A549 (cell line): ENCODE measurements around the gene ZDHHC1. TPM values are rescaled to one million over a fixed set of nuclear protein-coding genes. Genes with fewer than 3 reads are reported as not detected.

Experiments
- ATAC-seq, 2 experiments: fragments of 200-7000 bp in 1 of 2; fragments of >200 bp in 1 of 2; cut with Nextera tagmentation in 1 of 2; cut with Tn5 transposase in 1 of 2; 3 replicates each; pipeline versions ENCODE4 v1.8.0 to v1.9.1; 2018 to 2020; ENCODE audit warnings: mild to moderate bottlenecking in 1 of 2, moderate library complexity in 1 of 2
- CTCF ChIA-PET: fragments of 300-600 bp; sonication (Branson Sonifier 250); formaldehyde crosslinking; extraction: SDS; loops from one replicate; lab custom pipeline; 2021; ENCODE audit warnings: antibody characterized with exemption, inconsistent platforms; lab: Yijun Ruan, JAX
- POLR2A ChIA-PET: fragments of 350-600 bp; formaldehyde crosslinking; extraction: SDS; loops from one replicate; lab custom pipeline; 2021; ENCODE audit warnings: antibody characterized with exemption, inconsistent platforms; lab: Yijun Ruan, JAX
- DNase-seq, 2 experiments: peaks; one replicate each; pipeline versions ENCODE4 v3.0.0 to v3.0.0-alpha.2; 2011 to 2016; ENCODE audit warnings: low read depth in 1 of 2, low spot score in 1 of 2
- FAIRE-seq: peaks from 2 replicates; lab custom pipeline; 2011; peaks lifted over from hg19 to GRCh38; lab: Jason Lieb, UNC
- H3K27ac ChIP-seq, 2 experiments: fragments of >200 bp; sonication (Bioruptor Twin); formaldehyde crosslinking; 3 replicates each; pipeline ENCODE4 v1.5.1; 2016 to 2017
- H3K4me1 ChIP-seq: fragments of >200 bp; sonication (Bioruptor Twin); formaldehyde crosslinking; 3 replicates; pipeline ENCODE4 v1.6.1; 2016
- H3K4me2 ChIP-seq: fragments of >200 bp; sonication (Bioruptor Twin); formaldehyde crosslinking; 3 replicates; pipeline ENCODE4 v1.6.1; 2016
- H3K4me3 ChIP-seq: fragments of >200 bp; sonication (Bioruptor Twin); formaldehyde crosslinking; 3 replicates; pipeline ENCODE4 v1.5.1; 2016
- H3K9me3 ChIP-seq: fragments of >200 bp; sonication (Bioruptor Twin); formaldehyde crosslinking; 3 replicates; pipeline ENCODE4 v1.6.1; 2016
- CHD2 ChIP-seq: fragments of 150-350 bp; IDR thresholded peaks from 2 replicates; pipeline ENCODE4 v1.6.1; 2014; ENCODE audit warnings: low read length; ENCODE audit not compliant: partially characterized antibody
- EHF ChIP-seq: fragments of 250-450 bp; sonication (Bioruptor Pico); IDR thresholded peaks from 2 replicates; pipeline ENCODE4 v1.5.0; 2020; ENCODE audit warnings: mild to moderate bottlenecking
- FOSB ChIP-seq: fragments of 250-450 bp; sonication (Bioruptor Pico); IDR thresholded peaks from 2 replicates; pipeline ENCODE4 v1.5.0; 2020; ENCODE audit warnings: mild to moderate bottlenecking, moderate library complexity
- FOXS1 ChIP-seq: fragments of 250-450 bp; sonication (Bioruptor Pico); IDR thresholded peaks from 2 replicates; pipeline ENCODE4 v1.5.0; 2020; ENCODE audit warnings: mild to moderate bottlenecking, moderate library complexity
- HOXA7 ChIP-seq: fragments of 250-450 bp; sonication (Bioruptor Pico); IDR thresholded peaks from 2 replicates; pipeline ENCODE4 v1.5.0; 2020; ENCODE audit warnings: mild to moderate bottlenecking, moderate library complexity
- HOXB13 ChIP-seq: fragments of 250-450 bp; sonication (Bioruptor Pico); IDR thresholded peaks from 2 replicates; pipeline ENCODE4 v1.5.0; 2020; ENCODE audit warnings: low read depth, mild to moderate bottlenecking, moderate library complexity
- HOXB5 ChIP-seq: fragments of 250-450 bp; sonication (Bioruptor Pico); IDR thresholded peaks from 2 replicates; pipeline ENCODE4 v1.5.0; 2020; ENCODE audit warnings: mild to moderate bottlenecking, moderate library complexity
- JUN ChIP-seq, 2 experiments: fragments of >200 bp; sonication (Bioruptor Twin); formaldehyde crosslinking; IDR thresholded peaks; 2 replicates in 1 of 2; 3 replicates in 1 of 2; pipeline ENCODE4 v1.6.1; 2016 to 2017
- MYC ChIP-seq: IDR thresholded peaks from 2 replicates; pipeline ENCODE4 v1.6.1; 2012; ENCODE audit warnings: mild to moderate bottlenecking, inconsistent platforms, low read length, improper control_type of control experiment, borderline replicate concordance
- PHF8 ChIP-seq: fragments of 200-600 bp; sonication (generic); IDR thresholded peaks from 2 replicates; pipeline ENCODE4 v1.6.1; 2016; ENCODE audit warnings: low read depth, mild to moderate bottlenecking, antibody characterized with exemption, moderate library complexity, borderline replicate concordance
- POLR2A ChIP-seq: IDR thresholded peaks from 2 replicates; pipeline ENCODE4 v1.6.1; 2012; ENCODE audit warnings: mild to moderate bottlenecking, low read length
- POLR2AphosphoS2 ChIP-seq: conservative IDR thresholded peaks from 2 replicates; pipeline ENCODE4 v1.6.1; 2012; ENCODE audit warnings: low read length, improper control_type of control experiment, inconsistent platforms
- RCOR1 ChIP-seq: fragments of 150-350 bp; IDR thresholded peaks from 2 replicates; pipeline ENCODE4 v1.6.1; 2014; ENCODE audit warnings: antibody characterized with exemption, low read length, low read depth
- RNF2 ChIP-seq: fragments of 200-600 bp; sonication (generic); IDR thresholded peaks from 2 replicates; pipeline ENCODE4 v1.6.1; 2016; ENCODE audit warnings: low read depth, mild to moderate bottlenecking, antibody characterized with exemption, moderate library complexity, borderline replicate concordance
- SMC3 ChIP-seq: fragments of >200 bp; sonication (Bioruptor Twin); formaldehyde crosslinking; IDR thresholded peaks from 3 replicates; pipeline ENCODE4 v1.6.1; 2018; ENCODE audit warnings: inconsistent platforms
- TFCP2L1 ChIP-seq: fragments of 250-450 bp; sonication (Bioruptor Pico); IDR thresholded peaks from 2 replicates; pipeline ENCODE4 v1.5.0; 2021; ENCODE audit warnings: mild to moderate bottlenecking
- ZNF302 ChIP-seq: fragments of 250-450 bp; sonication (Bioruptor Pico); IDR thresholded peaks from 2 replicates; pipeline ENCODE4 v1.9.0; 2021; ENCODE audit warnings: inconsistent platforms, mild to moderate bottlenecking, moderate library complexity
- WGBS: methylation state at CpG from one replicate; pipeline ENCODE4 v1.1.6; 2017; ENCODE audit errors: missing lambda C conversion rate; 5-methylcytosine and 5-hydroxymethylcytosine counted together
- polyA plus RNA-seq, 4 experiments: library from polyadenylated mRNA; depleted of rRNA in 3 of 4; stranded (reverse); fragments of >200 nt; fragmentation: RNase III in 1 of 4; extraction: RNeasy Plus Mini Kit Qiagen cat#74134 plus additional on column Dnase treatment in 1 of 4; gene quantifications; 2 replicates in 3 of 4; 3 replicates in 1 of 4; pipeline ENCODE4 v1.2.3, GENCODE V29; 2011 to 2017
- TF ChIP-seq, protein P1 (sequence below): IDR thresholded peaks from 2 replicates; pipeline ENCODE4 v1.6.1; 2012
- TF ChIP-seq, protein P2 (sequence below): fragments of >200 bp; sonication (Bioruptor Twin); formaldehyde crosslinking; IDR thresholded peaks from 3 replicates; pipeline ENCODE4 v1.5.1; 2016
- TF ChIP-seq, protein P3 (sequence below): fragments of 150-350 bp; IDR thresholded peaks from 2 replicates; pipeline ENCODE4 v1.6.1; 2014; ENCODE audit warnings: low read depth, mild to moderate bottlenecking, low read length
- TF ChIP-seq, protein P4 (sequence below): IDR thresholded peaks from 2 replicates; pipeline ENCODE4 v1.6.1; 2012; ENCODE audit warnings: low read depth, borderline replicate concordance

Gene ZDHHC1
- polyA plus RNA-seq, 2 of the 4 experiments (the other 2 are of a cell fraction): 3.5 to 5.9 TPM

DNA sequence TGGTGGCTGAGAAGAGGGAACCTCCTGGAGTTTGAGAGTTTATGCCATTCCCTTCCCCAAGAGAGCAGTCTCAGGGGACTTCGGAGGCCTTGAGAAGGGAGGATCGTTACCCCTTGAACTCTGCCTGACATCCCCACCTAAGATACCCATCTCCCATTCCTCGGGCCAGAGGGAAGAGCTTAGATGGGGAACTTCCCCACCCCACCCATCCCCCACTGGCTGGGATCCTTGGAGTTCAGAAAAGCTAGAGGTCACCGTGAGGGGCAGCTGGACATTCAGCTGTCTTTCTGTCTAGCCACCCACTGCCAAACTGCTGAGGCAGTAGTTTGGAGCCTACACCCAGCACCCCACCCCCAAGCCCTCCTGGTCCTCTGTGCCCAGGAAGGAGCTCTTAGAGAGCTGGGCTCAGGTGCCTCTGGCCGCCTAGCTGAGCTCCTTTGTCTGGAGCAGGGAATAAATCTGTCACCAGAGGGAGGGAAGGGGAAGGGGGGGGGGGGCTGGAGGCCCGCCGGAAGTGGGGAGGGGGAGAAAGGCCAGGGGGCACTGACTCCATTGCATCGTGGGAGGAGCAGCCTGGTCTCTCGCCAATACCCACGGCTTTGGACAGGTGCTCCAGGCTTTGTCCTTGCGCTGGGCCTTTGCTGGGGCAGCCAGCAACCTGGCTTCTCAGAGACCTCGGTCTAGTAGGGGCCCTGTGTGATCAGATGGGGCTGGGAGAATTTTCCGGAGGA lies 15.7 kb upstream of the ZDHHC1 start:
- no peak for FAIRE-seq
- TF ChIP-seq, protein P1, sequence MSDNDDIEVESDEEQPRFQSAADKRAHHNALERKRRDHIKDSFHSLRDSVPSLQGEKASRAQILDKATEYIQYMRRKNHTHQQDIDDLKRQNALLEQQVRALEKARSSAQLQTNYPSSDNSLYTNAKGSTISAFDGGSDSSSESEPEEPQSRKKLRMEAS: no peak
- TF ChIP-seq FOXS1 (CRISPR knock-in tag): no peak
- TF ChIP-seq POLR2AphosphoS2: no peak
- TF ChIP-seq HOXA7 (CRISPR knock-in tag): no peak
- TF ChIP-seq EHF: no peak
- WGBS: 84% methylated on average over 9 of the region's 13 CpGs

DNA sequence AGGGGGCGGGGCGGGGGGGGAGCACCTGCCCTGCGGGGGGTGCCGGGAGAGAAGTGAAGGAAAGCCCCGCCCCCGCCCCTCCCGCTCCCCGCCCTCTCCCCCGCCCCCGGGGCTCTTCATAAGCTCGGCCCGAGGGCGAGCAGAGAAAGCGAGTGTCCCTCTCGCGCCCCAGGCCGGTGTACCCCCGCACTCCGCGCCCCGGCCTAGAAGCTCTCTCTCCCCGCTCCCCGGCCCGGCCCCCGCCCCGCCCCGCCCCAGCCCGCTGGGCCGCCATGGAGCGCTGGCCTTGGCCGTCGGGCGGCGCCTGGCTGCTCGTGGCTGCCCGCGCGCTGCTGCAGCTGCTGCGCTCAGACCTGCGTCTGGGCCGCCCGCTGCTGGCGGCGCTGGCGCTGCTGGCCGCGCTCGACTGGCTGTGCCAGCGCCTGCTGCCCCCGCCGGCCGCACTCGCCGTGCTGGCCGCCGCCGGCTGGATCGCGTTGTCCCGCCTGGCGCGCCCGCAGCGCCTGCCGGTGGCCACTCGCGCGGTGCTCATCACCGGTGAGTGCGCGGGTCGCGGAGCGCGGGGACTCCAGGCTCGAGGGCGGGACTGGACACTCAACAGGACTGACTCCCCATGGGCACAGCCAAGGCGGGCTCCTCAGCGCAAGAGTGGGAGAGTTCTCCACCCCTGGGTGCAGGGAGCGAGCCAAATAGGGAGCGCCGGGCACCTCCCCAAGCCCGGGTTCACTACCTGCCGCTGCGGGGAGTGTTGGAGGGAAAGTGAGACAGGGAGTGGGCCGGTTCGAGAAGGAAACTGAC lies 14.9 kb upstream of the ZDHHC1 start, which contains the start of gene HSD11B2:
Gene HSD11B2 (plus strand): TSS at position 145 of the 798 bp plus-strand sequence. CDS start 128 bp downstream, at position 273.
- Histone ChIP-seq H3K27ac (peak within 1 kb of the TSS; percentile 63 to 76), H3K4me1 (peaks cover 9% of the 10 kb centered on the region; the same call in 2 of the 3 replicates), H3K9me3 (no peaks in the 10 kb centered on the region), H3K4me3 (peak within 1 kb of the TSS; percentile 59), H3K4me2 (peak within 1 kb of the TSS; percentile 98)
- 14% methylated on average over 12 of the region's 87 CpGs for WGBS
- POLR2A ChIA-PET: interaction anchor here (0.6 to 0.8 kb wide), 4 partner anchors 12 to 35 kb away, joined by 3 to 5 read pairs (median 4); no protein-coding TSS in a partner anchor
- ATAC-seq (peak; percentile 66 to 71), FAIRE-seq (no peak), DNase-seq (peak; percentile 50 to 62)
- CTCF ChIA-PET: interaction anchor here (0.6 to 4.4 kb wide), 10 partner anchors 9 to 222 kb away, joined by 3 to 19 read pairs (median 4); partner anchors contain the start of gene ZDHHC1
- TF ChIP-seq HOXB5 (CRISPR knock-in tag): peak; percentile 43; the same call in 1 of the 2 replicates
- no peak for TF ChIP-seq MYC
- no peak for TF ChIP-seq TFCP2L1 (CRISPR knock-in tag)
- TF ChIP-seq, protein P1: peak; percentile 35; the same call in 1 of the 2 replicates
- no peak for TF ChIP-seq CHD2
- no peak for TF ChIP-seq RCOR1
- TF ChIP-seq FOSB (CRISPR knock-in tag): no peak
- TF ChIP-seq, protein P2, sequence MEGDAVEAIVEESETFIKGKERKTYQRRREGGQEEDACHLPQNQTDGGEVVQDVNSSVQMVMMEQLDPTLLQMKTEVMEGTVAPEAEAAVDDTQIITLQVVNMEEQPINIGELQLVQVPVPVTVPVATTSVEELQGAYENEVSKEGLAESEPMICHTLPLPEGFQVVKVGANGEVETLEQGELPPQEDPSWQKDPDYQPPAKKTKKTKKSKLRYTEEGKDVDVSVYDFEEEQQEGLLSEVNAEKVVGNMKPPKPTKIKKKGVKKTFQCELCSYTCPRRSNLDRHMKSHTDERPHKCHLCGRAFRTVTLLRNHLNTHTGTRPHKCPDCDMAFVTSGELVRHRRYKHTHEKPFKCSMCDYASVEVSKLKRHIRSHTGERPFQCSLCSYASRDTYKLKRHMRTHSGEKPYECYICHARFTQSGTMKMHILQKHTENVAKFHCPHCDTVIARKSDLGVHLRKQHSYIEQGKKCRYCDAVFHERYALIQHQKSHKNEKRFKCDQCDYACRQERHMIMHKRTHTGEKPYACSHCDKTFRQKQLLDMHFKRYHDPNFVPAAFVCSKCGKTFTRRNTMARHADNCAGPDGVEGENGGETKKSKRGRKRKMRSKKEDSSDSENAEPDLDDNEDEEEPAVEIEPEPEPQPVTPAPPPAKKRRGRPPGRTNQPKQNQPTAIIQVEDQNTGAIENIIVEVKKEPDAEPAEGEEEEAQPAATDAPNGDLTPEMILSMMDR: peak; percentile 21; the same call in 2 of the 3 replicates
- no peak for TF ChIP-seq PHF8
- no peak for TF ChIP-seq ZNF302 (CRISPR knock-in tag)
- TF ChIP-seq SMC3: peak; percentile 26; the same call in 2 of the 3 replicates
- no peak for TF ChIP-seq FOXS1 (CRISPR knock-in tag)
- no peak for TF ChIP-seq POLR2A

More for the DNA sequence above, 15.7 kb upstream of the ZDHHC1 start:
- ChIA-PET POLR2A (interaction anchor here (0.6 to 0.7 kb wide), 2 partner anchors 19 to 34 kb away, joined by 3 to 4 read pairs; no protein-coding TSS in a partner anchor), CTCF (interaction anchor here (0.8 to 4.4 kb wide), 7 partner anchors 10 to 34 kb away, joined by 3 to 19 read pairs (median 3); partner anchors contain the start of gene ZDHHC1)
- peaks cover 9% of the 10 kb centered on the region; the same call in 2 of the 3 replicates for H3K4me1 ChIP-seq
- H3K9me3 ChIP-seq: no peaks in the 10 kb centered on the region
- H3K4me3 ChIP-seq: peak overlapping the region; percentile 59
- H3K4me2 ChIP-seq: peak overlapping the region; percentile 98
- DNase-seq (no peak), ATAC-seq (no peak)
- H3K27ac ChIP-seq: peak overlapping the region; percentile 63 to 76; a peak in 5 of 6 replicates

DNA sequence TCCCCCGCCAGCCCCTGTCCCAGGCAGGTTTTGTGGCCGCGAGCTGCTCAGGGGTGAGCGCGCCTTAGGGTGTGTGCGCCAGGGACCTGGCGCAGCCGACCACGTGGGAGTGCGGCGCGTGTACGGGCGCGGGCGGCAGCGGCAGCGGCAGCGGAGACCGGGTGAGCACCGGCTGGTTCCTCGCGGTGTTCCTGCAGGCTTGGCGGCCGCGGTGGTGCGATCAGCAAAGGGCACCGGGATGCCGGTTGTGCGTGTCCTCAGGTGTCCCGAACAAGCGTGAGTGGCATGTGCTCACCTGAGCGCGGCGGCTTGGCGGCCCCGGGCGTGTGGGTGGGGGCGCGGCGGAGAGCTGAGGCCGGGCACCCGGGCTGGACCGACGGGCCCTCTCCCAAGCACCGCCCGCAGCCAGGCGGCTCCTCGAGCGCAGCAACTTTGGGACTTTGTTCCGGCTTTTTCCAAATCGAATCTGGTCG lies 14.3 kb upstream of the ZDHHC1 start:
- ChIA-PET CTCF (interaction anchor here (0.6 to 3.2 kb wide), 5 partner anchors 10 to 31 kb away, joined by 3 to 12 read pairs (median 4); partner anchors contain the start of gene ZDHHC1), POLR2A (interaction anchor here (0.6 to 0.8 kb wide), 2 partner anchors 11 to 35 kb away, joined by 3 read pairs; no protein-coding TSS in a partner anchor)
- WGBS: 1% methylated on average over 27 of the region's 53 CpGs
- DNase-seq (peak in 1 of 2 experiments; percentile 42), ATAC-seq (peak; percentile 36 to 50; a peak in 5 of 6 replicates)
- H3K4me2 ChIP-seq: peak overlapping the region; percentile 98
- TF ChIP-seq RNF2 (0 out of 2 replicates have a peak, but pooled peaks have one; percentile 45), JUN (IDR thresholded peaks at IDR 0.05) (peak in 1 of 2 experiments; percentile 36; a peak in 1 of 5 replicates), HOXB13 (CRISPR knock-in tag) (no peak), HOXB5 (CRISPR knock-in tag) (0 out of 2 replicates have a peak, but pooled peaks have one; percentile 31)
- TF ChIP-seq, protein P1: peak; percentile 86
- TF ChIP-seq, protein P3, sequence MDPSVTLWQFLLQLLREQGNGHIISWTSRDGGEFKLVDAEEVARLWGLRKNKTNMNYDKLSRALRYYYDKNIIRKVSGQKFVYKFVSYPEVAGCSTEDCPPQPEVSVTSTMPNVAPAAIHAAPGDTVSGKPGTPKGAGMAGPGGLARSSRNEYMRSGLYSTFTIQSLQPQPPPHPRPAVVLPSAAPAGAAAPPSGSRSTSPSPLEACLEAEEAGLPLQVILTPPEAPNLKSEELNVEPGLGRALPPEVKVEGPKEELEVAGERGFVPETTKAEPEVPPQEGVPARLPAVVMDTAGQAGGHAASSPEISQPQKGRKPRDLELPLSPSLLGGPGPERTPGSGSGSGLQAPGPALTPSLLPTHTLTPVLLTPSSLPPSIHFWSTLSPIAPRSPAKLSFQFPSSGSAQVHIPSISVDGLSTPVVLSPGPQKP: no peak
- TF ChIP-seq, protein P4, sequence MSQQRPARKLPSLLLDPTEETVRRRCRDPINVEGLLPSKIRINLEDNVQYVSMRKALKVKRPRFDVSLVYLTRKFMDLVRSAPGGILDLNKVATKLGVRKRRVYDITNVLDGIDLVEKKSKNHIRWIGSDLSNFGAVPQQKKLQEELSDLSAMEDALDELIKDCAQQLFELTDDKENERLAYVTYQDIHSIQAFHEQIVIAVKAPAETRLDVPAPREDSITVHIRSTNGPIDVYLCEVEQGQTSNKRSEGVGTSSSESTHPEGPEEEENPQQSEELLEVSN: peak; percentile 64
- TF ChIP-seq, all 56 proteins: peak for 5
- no peak for FAIRE-seq
- peaks cover 9% of the 10 kb centered on the region; the same call in 2 of the 3 replicates for H3K4me1 ChIP-seq
- peak overlapping the region; percentile 59 for H3K4me3 ChIP-seq
- peak overlapping the region; percentile 63 to 76; a peak in 5 of 6 replicates for H3K27ac ChIP-seq
- no peaks in the 10 kb centered on the region for H3K9me3 ChIP-seq
